Measurements from ENCODE around the gene RANBP1.

Gene RANBP1

GRCh38 chr22:20109411-20110358, 6.2 kb upstream of the RANBP1 start:
- no peak for DNase-seq (ENCODE audit: low read depth)

DNA sequence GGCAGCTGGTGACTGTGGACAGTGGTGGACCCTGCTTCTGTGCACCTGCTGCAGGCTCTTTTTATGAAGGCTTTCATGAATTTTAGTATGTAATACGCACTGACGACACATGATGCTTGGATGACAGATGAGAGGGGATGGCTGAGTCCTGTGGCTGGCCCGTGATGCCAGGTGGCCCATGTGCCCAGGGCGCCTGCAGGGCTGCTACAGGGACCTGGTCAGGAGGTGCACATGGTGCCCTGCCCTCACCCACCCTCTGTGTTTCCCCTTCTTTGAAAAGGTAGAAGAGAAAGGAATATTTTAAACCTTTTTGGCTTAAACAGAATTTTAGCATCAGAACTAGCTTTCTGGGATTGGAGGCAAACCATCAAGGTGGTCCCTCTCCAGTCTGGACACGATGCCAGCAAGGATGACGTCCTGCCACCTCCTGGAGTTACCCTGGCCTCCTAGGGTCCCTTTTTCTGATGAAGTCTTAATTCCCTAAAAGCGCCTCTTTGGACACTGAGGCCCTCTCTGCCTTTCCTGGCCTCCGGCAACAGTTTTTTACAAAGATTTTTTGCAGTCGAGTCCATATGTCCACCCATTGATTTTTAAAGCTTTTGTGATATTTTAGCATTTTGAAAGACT, 5.4 kb upstream of the RANBP1 start:
- DNase-seq (ENCODE audit: low read depth): no peak

- peak; percentile 71 for DNase-seq (ENCODE audit: low read depth)
These were observed 4.7 kb upstream of the RANBP1 start for GRCh38 chr22:20111045-20111688.

- DNase-seq (ENCODE audit: low read depth): no peak
These were observed 3.9 kb upstream of the RANBP1 start for GRCh38 chr22:20111689-20112622.

- DNase-seq (ENCODE audit: low read depth): no peak
These were observed 3.0 kb upstream of the RANBP1 start for GRCh38 chr22:20112623-20113511.

- DNase-seq (ENCODE audit: low read depth): no peak
These were observed 2.2 kb upstream of the RANBP1 start for GRCh38 chr22:20113551-20114310.

GRCh38 chr22:20114506-20115475, 1.1 kb upstream of the RANBP1 start:
- no peak for DNase-seq (ENCODE audit: low read depth)

- no peak for DNase-seq (ENCODE audit: low read depth)
These were observed 559 bp downstream of the RANBP1 start for GRCh38 chr22:20116376-20116950.

DNA sequence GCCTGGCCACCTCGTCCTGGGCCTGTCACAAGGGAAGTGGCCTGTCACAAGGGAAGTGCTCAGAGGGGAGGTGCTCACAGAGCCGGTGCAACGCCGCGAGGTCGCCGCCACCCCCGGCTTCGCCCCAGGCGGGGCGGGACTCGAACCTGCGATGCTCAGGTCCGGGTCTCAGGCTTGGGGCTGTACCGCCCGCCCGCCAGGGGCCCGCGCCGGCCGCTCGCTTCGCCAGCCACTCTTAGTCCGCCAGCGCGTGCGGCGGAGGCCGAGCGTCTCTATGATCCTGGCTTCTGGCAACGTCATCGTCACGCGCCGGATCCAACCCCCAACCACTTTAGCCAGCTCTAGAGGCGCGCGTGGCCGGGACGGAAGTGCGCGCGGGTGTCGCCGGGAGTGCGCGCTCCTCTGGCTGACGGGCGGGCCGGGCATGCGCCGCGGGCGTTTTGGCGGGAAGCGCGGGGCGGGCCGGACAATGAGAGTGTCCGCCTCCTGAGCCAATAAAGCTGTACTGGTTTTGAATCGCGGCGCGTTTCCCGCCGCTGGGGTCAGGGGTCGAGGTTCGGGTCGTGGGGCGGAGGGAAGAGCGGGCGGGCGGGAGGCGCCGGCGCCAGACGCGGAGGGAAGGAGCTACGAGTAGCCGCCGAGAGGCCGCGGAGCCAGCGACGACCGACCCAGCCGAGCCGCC, 1.2 kb downstream of the RANBP1 start, which contains the start of gene TRMT2A:
TRMT2A (minus strand) TSS at position 276 of the 682 bp plus-strand sequence. CDS start 320 bp downstream, outside the sequence.
- peak; percentile 97 for DNase-seq (ENCODE audit: low read depth)

DNA sequence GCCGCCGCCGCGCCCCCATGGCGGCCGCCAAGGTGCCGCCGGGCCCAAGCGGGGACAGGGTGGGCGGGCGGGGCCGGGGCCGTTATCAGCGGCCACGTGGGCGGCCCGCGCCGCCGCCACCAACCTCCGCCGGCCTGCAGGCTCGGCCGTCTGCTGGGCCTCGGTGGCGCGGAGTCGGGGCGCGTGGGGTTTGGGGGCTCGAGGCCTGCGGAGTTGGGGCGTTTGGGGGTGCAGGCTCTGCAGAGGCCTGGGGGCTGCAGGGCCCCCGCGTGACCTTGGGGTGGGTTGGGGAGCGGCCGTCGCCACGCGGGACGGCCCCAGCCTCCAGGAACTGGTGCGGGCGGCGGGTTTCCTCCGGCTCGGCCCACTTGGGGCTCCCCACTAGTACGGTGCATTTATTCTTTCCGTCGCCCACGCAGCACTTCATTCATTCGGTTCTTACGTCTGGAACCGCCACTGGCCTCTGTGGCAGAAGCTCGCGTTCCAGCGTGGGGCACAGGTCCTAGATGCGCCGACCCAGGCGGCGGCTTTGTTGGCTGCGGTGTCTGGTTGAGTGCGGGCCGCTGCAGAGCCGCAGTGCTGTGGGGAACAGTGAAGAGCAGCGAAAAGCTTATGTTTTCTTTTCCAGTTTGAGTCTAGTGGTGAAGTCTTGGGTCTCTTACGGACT, 1.9 kb downstream of the RANBP1 start:
- peak; percentile 47 for DNase-seq (ENCODE audit: low read depth)

- peak; percentile 37 for DNase-seq (ENCODE audit: low read depth)
These were observed 2.6 kb downstream of the RANBP1 start for GRCh38 chr22:20118300-20119020.

DNA sequence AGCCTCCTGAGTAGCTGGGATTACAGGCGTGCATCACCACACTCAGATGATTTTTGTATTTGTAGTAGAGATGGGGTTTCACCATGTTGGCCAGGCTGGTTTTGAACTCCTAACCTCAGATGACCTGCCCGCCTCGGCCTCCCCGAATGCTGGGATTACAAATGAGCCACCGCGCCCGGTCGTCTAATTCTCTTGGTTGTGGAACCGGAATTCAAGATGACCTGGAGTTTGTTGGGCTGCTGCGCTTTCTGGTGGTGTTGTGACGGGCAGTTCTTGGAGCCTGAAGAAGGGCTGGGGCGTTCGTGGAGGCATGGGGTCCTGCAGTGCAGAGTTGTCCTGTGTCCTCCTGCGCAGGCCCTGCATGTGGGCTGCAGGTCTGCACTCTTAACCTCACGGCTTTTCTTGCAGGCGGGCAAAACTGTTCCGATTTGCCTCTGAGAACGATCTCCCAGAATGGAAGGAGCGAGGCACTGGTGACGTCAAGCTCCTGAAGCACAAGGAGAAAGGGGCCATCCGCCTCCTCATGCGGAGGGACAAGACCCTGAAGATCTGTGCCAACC, 6.0 kb downstream of the RANBP1 start:
- no peak for DNase-seq (ENCODE audit: low read depth)

- DNase-seq (ENCODE audit: low read depth): no peak
These were observed 7.6 kb downstream of the RANBP1 start for GRCh38 chr22:20123366-20124082.

DNA sequence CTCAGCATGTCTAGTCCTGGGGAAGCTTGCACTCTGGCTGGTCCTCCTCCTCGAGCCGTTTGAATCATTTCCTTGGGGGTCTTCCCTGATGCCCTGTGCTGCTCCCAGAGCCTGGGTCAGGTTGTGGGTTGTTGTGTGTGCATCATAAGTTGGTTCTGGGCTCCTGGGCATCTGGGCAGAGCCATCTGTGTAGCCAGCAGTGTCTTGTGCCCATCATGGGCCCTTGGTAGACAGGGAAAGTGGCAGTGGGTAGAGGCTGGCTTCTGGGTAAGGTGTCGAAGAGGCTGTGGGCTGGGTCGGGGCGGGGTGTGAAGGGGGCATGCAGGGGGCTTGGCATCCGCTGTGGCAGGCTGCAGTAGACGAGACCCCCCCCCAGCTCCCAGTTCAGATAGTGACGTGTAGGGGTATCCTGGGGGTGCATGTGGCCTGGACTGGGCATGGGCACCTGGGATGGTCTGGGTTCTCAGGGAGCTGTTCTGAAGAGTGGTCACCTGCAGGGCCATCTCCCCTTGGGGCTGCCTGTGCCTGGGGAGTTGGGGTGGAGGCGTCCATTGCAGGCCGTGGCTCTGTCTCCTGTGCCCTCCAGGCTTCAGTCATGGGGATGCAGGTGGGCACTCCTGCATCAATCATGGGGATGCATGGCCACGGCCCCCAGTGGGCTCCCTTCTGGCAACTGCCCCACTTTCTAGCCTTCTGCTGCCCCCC, 8.3 kb downstream of the RANBP1 start:
- DNase-seq (ENCODE audit: low read depth): no peak
